ENCODE measurements around the gene DOCK8. TPM values are rescaled to one million over a fixed set of nuclear protein-coding genes. Genes with fewer than 3 reads are reported as not detected.

Gene DOCK8
- total RNA-seq, 1 experiment from 2014 or later, result 7.5 TPM

DNA sequence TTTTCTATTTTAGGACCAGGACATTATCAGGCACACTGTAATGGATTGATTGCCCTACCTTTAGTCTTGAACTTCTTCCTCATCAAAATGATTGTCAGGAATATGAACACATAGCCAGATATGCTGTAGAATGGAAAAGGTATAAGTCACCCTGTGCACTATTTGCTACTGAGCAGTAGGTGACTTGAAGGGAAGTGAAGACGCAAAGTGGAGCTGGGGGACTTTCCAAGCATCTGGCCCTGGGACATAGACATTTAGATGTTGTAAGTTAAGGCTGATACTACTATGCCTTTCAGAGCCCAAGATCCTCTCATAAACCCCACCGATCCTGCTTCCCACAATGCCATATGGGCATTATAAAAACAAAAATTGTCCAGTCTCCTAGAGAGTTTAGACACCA lies 174.5 kb downstream of the DOCK8 start:
- Histone ChIP-seq H3F3A (ENCODE audit: insufficient read depth, low read depth) (no peaks in the 10 kb centered on the region), H3K36me3 (ENCODE audit: low read depth) (no peaks in the 10 kb centered on the region), H3K9me3 (ENCODE audit: insufficient read depth, low read depth) (no peaks in the 10 kb centered on the region), H2AFZ (no peak overlapping the region), H3K4me2 (no peak overlapping the region), H3K9me2 (ENCODE audit: insufficient read depth) (no peaks in the 10 kb centered on the region), H4K20me1 (ENCODE audit: insufficient read depth) (no peaks in the 10 kb centered on the region), H3K4me3 (no peak overlapping the region), H3K27me3 (ENCODE audit: insufficient read depth, low read depth) (no peaks in the 10 kb centered on the region), H3K79me2 (ENCODE audit: low read depth) (no peaks in the 10 kb centered on the region), H3K4me1 (replicated peaks; ENCODE audit: insufficient read depth) (no peaks in the 10 kb centered on the region), H3K27ac (no peak overlapping the region)
- intact Hi-C loops (cut with micrococcal nuclease; ENCODE audit: unreplicated experiment), result loop anchor here (5.0 to 10.0 kb wide), 2 partner anchors 83 to 616 kb away; no protein-coding TSS in a partner anchor
- BruUV-seq (replicated peaks), result no TSS peak
- ChIA-PET CTCF (no interaction called here), POLR2A (ENCODE audit: unreplicated experiment) (no interaction called here)
- DNase-seq, result no peak
- TF ChIP-seq, protein P1, sequence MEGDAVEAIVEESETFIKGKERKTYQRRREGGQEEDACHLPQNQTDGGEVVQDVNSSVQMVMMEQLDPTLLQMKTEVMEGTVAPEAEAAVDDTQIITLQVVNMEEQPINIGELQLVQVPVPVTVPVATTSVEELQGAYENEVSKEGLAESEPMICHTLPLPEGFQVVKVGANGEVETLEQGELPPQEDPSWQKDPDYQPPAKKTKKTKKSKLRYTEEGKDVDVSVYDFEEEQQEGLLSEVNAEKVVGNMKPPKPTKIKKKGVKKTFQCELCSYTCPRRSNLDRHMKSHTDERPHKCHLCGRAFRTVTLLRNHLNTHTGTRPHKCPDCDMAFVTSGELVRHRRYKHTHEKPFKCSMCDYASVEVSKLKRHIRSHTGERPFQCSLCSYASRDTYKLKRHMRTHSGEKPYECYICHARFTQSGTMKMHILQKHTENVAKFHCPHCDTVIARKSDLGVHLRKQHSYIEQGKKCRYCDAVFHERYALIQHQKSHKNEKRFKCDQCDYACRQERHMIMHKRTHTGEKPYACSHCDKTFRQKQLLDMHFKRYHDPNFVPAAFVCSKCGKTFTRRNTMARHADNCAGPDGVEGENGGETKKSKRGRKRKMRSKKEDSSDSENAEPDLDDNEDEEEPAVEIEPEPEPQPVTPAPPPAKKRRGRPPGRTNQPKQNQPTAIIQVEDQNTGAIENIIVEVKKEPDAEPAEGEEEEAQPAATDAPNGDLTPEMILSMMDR (conservative IDR thresholded peaks at IDR 0.05), result no peak
- no peak for TF ChIP-seq EZH2 (IDR thresholded peaks at IDR 0.05; ENCODE audit: low read depth)

DNA sequence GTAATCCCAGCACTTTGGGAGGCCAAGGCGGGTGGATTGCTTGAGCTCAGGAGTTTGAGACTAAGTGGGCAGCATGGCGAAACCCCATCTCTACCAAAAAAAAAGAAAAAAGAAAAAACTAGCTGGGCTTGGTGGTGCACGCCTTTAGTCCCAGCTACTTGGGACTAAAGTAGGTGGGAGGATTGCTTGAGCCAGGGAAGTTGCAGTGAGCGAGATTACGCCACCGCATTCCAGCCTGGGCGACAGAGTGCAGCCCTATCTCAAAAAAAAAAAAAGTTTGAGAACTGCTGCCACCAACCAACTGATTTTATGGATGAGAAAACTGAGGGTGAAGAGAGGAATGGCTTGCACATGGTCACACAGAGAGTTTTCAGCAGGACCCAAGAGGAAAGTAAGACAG lies 175.1 kb downstream of the DOCK8 start:
- H3K36me3 ChIP-seq (ENCODE audit: low read depth), result no peaks in the 10 kb centered on the region
- no peak for TF ChIP-seq EZH2 (IDR thresholded peaks at IDR 0.05; ENCODE audit: low read depth)
- TF ChIP-seq, protein P1 (conservative IDR thresholded peaks at IDR 0.05), result no peak
- intact Hi-C loops (cut with micrococcal nuclease; ENCODE audit: unreplicated experiment), result loop anchor here (5.0 to 10.0 kb wide), 2 partner anchors 83 to 615 kb away; no protein-coding TSS in a partner anchor
- H3K27ac ChIP-seq, result no peak overlapping the region
- H3K9me3 ChIP-seq (ENCODE audit: insufficient read depth, low read depth), result no peaks in the 10 kb centered on the region
- no TSS peak for BruUV-seq (replicated peaks)
- H4K20me1 ChIP-seq (ENCODE audit: insufficient read depth), result no peaks in the 10 kb centered on the region
- H3F3A ChIP-seq (ENCODE audit: insufficient read depth, low read depth), result no peaks in the 10 kb centered on the region
- ChIA-PET POLR2A (ENCODE audit: unreplicated experiment) (no interaction called here), CTCF (no interaction called here)
- no peak overlapping the region for H3K4me2 ChIP-seq
- no peaks in the 10 kb centered on the region for H3K27me3 ChIP-seq (ENCODE audit: insufficient read depth, low read depth)
- no peak overlapping the region for H3K4me3 ChIP-seq
- H3K79me2 ChIP-seq (ENCODE audit: low read depth), result no peaks in the 10 kb centered on the region
- no peak overlapping the region for H2AFZ ChIP-seq
- H3K9me2 ChIP-seq (ENCODE audit: insufficient read depth), result no peaks in the 10 kb centered on the region
- no peak for DNase-seq
- H3K4me1 ChIP-seq (replicated peaks; ENCODE audit: insufficient read depth), result no peaks in the 10 kb centered on the region

DNA sequence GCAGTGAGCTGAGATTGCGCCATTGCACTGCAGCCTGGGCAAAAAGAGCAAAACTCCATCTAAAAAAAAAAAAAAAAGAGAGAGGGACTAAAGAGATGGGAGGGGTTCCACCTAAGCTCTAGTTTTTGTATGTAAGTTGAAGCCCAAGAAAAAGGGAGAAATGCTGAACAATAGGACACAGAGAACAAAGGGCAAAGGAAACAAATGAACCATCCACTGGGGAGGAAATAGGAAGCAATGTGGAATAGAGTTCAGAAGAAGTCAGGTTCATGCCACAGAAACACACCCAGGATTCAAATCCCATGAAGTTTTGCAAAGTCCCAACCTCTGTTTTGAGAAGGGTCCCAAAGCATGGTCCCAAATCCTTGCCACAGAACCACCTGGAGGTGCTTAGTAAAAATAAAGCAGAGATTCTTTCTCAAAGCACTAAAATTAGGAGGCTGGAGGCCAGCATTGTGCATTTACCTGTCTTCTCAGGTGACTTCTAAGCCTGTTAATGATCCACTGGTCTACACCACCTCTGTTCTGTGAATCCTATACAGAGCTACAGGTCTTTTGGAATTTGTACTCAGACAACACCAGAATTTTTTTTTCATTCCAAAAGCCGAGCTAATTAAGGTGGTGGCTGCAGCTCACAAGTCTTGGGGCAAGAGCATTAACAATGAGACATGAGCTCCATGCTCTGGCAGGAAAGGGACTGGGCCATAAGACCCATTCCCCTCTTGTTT lies 177.6 kb downstream of the DOCK8 start:
- H2AFZ ChIP-seq, result no peak overlapping the region
- BruUV-seq (replicated peaks), result no TSS peak
- H3K36me3 ChIP-seq (ENCODE audit: low read depth), result no peaks in the 10 kb centered on the region
- H3K79me2 ChIP-seq (ENCODE audit: low read depth), result no peaks in the 10 kb centered on the region
- no peaks in the 10 kb centered on the region for H3K27me3 ChIP-seq (ENCODE audit: insufficient read depth, low read depth)
- H3K9me2 ChIP-seq (ENCODE audit: insufficient read depth), result no peaks in the 10 kb centered on the region
- H3K4me1 ChIP-seq (replicated peaks; ENCODE audit: insufficient read depth), result no peaks in the 10 kb centered on the region
- no peak for TF ChIP-seq EZH2 (IDR thresholded peaks at IDR 0.05; ENCODE audit: low read depth)
- TF ChIP-seq, protein P1 (conservative IDR thresholded peaks at IDR 0.05), result no peak
- intact Hi-C loops (cut with micrococcal nuclease; ENCODE audit: unreplicated experiment), result no loop called here
- H3K9me3 ChIP-seq (ENCODE audit: insufficient read depth, low read depth), result no peaks in the 10 kb centered on the region
- H4K20me1 ChIP-seq (ENCODE audit: insufficient read depth), result no peaks in the 10 kb centered on the region
- H3F3A ChIP-seq (ENCODE audit: insufficient read depth, low read depth), result no peaks in the 10 kb centered on the region
- no peak overlapping the region for H3K27ac ChIP-seq
- no peak for DNase-seq
- H3K4me2 ChIP-seq, result no peak overlapping the region
- no peak overlapping the region for H3K4me3 ChIP-seq
- ChIA-PET CTCF (no interaction called here), POLR2A (ENCODE audit: unreplicated experiment) (interaction anchor here (0.6 kb wide), 1 partner anchor 135 kb away, joined by 16 read pairs; no protein-coding TSS in a partner anchor)

All from PC-9 (cell line).